MM.1S (cell line): ENCODE results near the gene FAM124A.

Experiments
- EZH2 ChIP-seq: fragments of 300-600 bp; sonication (generic); optimal IDR thresholded peaks from 2 replicates; pipeline ENCODE3; 2017; ENCODE audit warnings: low read depth, mild to moderate bottlenecking, antibody characterized with exemption, low read length, mixed read lengths
- EZH2phosphoT487 ChIP-seq: fragments of 300-600 bp; sonication (generic); IDR thresholded peaks from 2 replicates; pipeline ENCODE4 v1.6.1; 2018; ENCODE audit warnings: antibody characterized with exemption, low read length
- TF ChIP-seq, protein P1 (sequence below): fragments of 300-600 bp; sonication (generic); IDR thresholded peaks from 2 replicates; pipeline ENCODE4 v1.5.1; 2016; ENCODE audit warnings: antibody characterized with exemption, low read length, mixed read lengths

DNA sequence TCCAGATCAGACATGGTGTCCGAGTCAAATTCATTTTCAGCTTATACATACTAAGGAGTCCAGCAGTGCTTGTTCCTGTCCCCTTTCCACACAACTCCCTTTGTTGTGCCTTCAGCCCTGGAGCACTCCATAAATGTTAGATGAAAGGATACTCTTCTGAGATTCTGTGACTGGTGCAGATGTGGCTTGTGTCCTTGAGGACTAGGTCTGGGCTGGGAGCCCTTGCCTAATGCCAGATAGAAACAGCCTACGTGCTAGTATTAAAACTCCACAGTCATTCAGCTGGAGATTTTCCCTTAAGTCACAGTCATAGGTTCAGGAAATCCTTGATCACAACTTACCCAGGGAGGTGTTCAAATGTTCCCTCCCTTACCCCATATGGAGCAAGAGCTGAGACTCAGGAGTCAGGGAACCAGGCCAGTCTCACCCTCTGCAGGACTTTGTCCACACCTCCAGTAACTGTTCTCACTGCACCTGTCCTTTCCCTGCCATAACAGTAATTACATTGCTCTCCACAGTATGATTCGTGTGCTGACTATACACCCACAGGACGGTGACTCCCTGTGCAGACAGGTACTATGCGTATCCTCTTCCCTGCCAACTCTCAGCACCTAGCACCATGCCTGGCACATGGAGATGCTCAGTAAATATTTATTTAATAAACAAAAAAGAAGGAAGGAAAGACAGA is 101.8 kb downstream of the FAM124A start:
- TF ChIP-seq, protein P1, sequence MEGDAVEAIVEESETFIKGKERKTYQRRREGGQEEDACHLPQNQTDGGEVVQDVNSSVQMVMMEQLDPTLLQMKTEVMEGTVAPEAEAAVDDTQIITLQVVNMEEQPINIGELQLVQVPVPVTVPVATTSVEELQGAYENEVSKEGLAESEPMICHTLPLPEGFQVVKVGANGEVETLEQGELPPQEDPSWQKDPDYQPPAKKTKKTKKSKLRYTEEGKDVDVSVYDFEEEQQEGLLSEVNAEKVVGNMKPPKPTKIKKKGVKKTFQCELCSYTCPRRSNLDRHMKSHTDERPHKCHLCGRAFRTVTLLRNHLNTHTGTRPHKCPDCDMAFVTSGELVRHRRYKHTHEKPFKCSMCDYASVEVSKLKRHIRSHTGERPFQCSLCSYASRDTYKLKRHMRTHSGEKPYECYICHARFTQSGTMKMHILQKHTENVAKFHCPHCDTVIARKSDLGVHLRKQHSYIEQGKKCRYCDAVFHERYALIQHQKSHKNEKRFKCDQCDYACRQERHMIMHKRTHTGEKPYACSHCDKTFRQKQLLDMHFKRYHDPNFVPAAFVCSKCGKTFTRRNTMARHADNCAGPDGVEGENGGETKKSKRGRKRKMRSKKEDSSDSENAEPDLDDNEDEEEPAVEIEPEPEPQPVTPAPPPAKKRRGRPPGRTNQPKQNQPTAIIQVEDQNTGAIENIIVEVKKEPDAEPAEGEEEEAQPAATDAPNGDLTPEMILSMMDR: no peak
- TF ChIP-seq EZH2 (no peak), EZH2phosphoT487 (no peak)
